Vagina (tissue), 2 donors: ENCODE measurements around the gene STT3B.

Experiments used
- CTCF ChIP-seq, 3 experiments: fragments of 450-650 bp in 2 of 3; fragments of 200-600 bp in 1 of 3; sonication (generic) in 1 of 3; IDR thresholded peaks; one replicate each; pipeline ENCODE4 v1.5.1; 2017 to 2019; ENCODE audit warnings: antibody characterized with exemption in 3 of 3, mild to moderate bottlenecking in 2 of 3, moderate library complexity in 2 of 3
- POLR2A ChIP-seq, 2 donors: fragments of 450-650 bp; IDR thresholded peaks; one replicate each; pipeline ENCODE4 v1.6.1; 2017; ENCODE audit warnings: antibody characterized with exemption in 2 of 2, mild to moderate bottlenecking in 2 of 2, moderate library complexity in 2 of 2

- TF ChIP-seq CTCF (IDR thresholded peaks at IDR 0.05): no peak
- peak; percentile 71 to 72 for TF ChIP-seq POLR2A (IDR thresholded peaks at IDR 0.05)
Measured at GRCh38 chr3:31532587-31533168, at the start of gene STT3B.
